GM23248 (cell line): ENCODE results near the gene ARSI.

ENCODE experiments used
- EZH2 ChIP-seq: fragments of 200-600 bp; sonication (generic); IDR thresholded peaks from 2 replicates; pipeline ENCODE4 v1.6.1; 2018; ENCODE audit warnings: antibody characterized with exemption, mild to moderate bottlenecking; ENCODE audit not compliant: insufficient read depth, poor library complexity, severe bottlenecking
- EZH2phosphoT487 ChIP-seq: fragments of 200-600 bp; sonication (generic); IDR thresholded peaks from 2 replicates; pipeline ENCODE4 v1.6.1; 2018; ENCODE audit warnings: antibody characterized with exemption, moderate library complexity, mild to moderate bottlenecking, low read depth; ENCODE audit not compliant: insufficient read depth

DNA sequence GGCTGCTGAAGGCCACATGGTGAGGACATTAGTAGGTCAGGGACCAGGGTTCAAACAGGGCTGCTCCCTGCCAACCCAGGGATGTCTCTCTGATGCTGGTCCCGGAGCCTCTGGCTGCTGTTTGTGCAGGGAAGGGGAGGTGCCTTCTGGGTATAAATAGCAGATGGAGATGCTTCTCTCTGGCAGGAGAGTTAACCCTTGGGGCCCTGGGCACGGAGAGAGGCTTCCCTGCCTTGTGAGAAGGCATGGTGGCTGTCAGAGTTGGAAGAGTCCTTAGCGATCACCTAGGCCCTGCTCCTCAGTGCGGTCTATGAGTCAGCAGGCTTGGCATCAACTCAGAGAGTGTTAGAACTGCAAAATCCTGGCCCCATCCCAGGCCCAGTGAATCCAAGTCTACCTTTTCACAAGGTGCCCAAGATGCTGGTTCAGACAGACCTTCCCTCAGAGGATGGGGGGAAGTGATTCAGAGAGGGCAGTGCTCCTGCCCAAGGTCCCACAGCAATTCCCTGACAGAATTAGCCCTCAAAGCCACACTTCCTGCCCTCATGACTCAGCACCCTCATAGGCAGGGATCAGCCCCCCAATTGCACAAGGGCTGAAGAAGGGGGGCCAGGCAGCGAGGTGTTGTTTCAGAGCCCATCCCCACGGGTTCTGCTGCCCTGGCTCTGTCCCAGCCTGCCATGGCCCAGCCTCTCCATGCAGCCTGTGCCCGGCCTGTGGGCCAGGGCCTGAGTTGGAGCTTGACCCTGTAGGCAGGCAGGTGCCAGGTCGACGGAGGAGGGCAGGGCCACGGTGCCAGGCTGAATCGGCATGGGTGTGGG is 38.7 kb downstream of the ARSI start:
- TF ChIP-seq EZH2 = no peak
- no peak for TF ChIP-seq EZH2phosphoT487
